Measurements from ENCODE around the gene TTLL1. TPM values are rescaled to one million over a fixed set of nuclear protein-coding genes. Genes with fewer than 3 reads are reported as not detected.

The TTLL1 gene
- polyA plus RNA-seq, 1 donor (not counting 4 experiments of a cell fraction or from before 2014, with no cell fraction given), result 3.5 TPM

DNA sequence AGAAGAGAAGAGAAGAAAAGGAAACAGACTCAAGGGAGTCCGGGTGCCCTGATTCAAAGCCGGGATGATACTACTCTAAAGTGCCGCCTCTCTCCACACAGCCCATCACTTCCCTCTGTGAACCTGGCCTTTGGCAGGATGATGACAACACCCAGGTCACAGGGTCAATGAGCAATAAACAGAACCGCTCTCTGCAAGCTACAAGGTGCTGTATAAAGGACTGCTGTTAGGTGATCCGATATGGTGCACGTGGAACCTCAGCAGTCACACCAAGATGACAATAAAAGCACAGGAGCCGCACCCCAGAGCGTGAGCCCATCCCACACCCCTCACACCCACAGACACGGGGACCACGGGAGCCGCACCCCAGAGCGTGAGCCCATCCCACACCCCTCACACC lies 10.7 kb downstream of the TTLL1 start:
- Histone ChIP-seq H3K4me3 (ENCODE audit: control insufficient read depth in 2 of 3, extremely low read depth in 1 of 3, insufficient read depth in 2 of 3, low read depth in 1 of 3, low read length in 3 of 3) (no peak overlapping the region), H3K9me3 (ENCODE audit: control insufficient read depth, low read depth, low read length) (no peaks in the 10 kb centered on the region), H3K79me2 (ENCODE audit: control insufficient read depth, insufficient read depth, low read length) (no peaks in the 10 kb centered on the region), H3K27me3 (ENCODE audit: control insufficient read depth, extremely low read depth, insufficient read depth, low read length) (no peaks in the 10 kb centered on the region), H3K9me1 (ENCODE audit: control insufficient read depth, extremely low read depth, insufficient read depth, low read length) (no peaks in the 10 kb centered on the region), H3K9ac (ENCODE audit: control insufficient read depth, extremely low read depth, insufficient read depth, low read length) (no peak overlapping the region), H2AFZ (ENCODE audit: control insufficient read depth, low read length) (no peak overlapping the region), H3K4me1 (ENCODE audit: control insufficient read depth, extremely low read depth, insufficient read depth, low read length) (peaks cover 10% of the 10 kb centered on the region), H3K27ac (ENCODE audit: control insufficient read depth, insufficient read depth, low read length) (no peak overlapping the region), H3K36me3 (ENCODE audit: control insufficient read depth in 2 of 2, extremely low read depth in 1 of 2, insufficient read depth in 2 of 2, low read length in 2 of 2) (no peaks in the 10 kb centered on the region), H4K20me1 (ENCODE audit: control insufficient read depth, extremely low read depth, insufficient read depth, low read length) (no peaks in the 10 kb centered on the region), H3K4me2 (ENCODE audit: control insufficient read depth, extremely low read depth, insufficient read depth, low read depth, low read length) (no peak overlapping the region)
- no peak for DNase-seq (ENCODE audit: low read depth, low spot score)
- TF ChIP-seq, protein P1, sequence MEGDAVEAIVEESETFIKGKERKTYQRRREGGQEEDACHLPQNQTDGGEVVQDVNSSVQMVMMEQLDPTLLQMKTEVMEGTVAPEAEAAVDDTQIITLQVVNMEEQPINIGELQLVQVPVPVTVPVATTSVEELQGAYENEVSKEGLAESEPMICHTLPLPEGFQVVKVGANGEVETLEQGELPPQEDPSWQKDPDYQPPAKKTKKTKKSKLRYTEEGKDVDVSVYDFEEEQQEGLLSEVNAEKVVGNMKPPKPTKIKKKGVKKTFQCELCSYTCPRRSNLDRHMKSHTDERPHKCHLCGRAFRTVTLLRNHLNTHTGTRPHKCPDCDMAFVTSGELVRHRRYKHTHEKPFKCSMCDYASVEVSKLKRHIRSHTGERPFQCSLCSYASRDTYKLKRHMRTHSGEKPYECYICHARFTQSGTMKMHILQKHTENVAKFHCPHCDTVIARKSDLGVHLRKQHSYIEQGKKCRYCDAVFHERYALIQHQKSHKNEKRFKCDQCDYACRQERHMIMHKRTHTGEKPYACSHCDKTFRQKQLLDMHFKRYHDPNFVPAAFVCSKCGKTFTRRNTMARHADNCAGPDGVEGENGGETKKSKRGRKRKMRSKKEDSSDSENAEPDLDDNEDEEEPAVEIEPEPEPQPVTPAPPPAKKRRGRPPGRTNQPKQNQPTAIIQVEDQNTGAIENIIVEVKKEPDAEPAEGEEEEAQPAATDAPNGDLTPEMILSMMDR (optimal IDR thresholded peaks at IDR 0.05 in 1 of 3, IDR thresholded peaks at IDR 0.05 in 1 of 3, conservative IDR thresholded peaks at IDR 0.05 in 1 of 3; ENCODE audit: extremely low read depth in 1 of 3, insufficient read depth in 2 of 3, low read length in 3 of 3), result no peak
- no peak for TF ChIP-seq EZH2 (IDR thresholded peaks at IDR 0.05; ENCODE audit: low read length)
- dilution Hi-C loops (cut with MboI; ENCODE audit: extremely low pct_ligation_motif_present, low sequenced_read_pairs), result no loop called here
- FAIRE-seq, result no peak

DNA sequence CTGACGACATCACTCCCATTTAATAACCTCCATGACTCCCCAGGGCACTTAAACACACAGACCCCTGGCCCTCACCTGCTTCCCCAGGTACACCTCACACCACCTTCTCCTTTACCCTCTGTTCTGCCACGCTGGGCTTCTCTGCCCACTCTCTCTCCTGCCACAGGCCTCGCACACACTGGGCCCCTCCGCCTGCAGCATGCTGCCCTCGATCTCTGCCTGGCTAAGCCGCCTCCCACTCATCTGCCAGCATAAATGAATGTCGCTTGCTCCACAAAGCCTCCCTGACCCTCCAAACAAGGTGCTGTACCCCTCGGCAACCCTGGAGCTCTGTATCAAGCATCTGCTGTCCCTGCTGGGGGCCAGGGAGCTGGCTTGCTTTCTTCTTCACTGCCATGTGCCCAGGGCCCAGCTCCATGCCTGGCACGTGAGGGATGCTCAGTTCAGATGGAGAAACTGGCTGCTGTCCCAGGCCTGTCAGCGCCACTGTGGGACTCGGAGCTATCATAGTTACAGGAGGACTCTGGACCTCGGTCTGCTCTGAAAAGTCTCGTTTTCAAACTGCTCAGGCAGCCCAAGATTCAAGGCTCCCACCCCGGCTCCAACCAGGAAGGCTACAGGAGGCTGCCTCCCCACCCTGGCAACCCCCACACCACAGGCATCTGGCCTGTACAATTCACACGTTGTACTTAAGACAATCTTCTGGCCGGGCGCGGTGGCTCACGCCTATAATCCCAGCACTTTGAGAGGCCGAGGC lies 11.9 kb downstream of the TTLL1 start:
- Histone ChIP-seq H3K4me2 (ENCODE audit: control insufficient read depth, extremely low read depth, insufficient read depth, low read depth, low read length) (no peak overlapping the region), H3K27me3 (ENCODE audit: control insufficient read depth, extremely low read depth, insufficient read depth, low read length) (no peaks in the 10 kb centered on the region), H3K9me1 (ENCODE audit: control insufficient read depth, extremely low read depth, insufficient read depth, low read length) (no peaks in the 10 kb centered on the region), H3K79me2 (ENCODE audit: control insufficient read depth, insufficient read depth, low read length) (no peaks in the 10 kb centered on the region), H3K4me3 (ENCODE audit: control insufficient read depth in 2 of 3, extremely low read depth in 1 of 3, insufficient read depth in 2 of 3, low read depth in 1 of 3, low read length in 3 of 3) (no peak overlapping the region), H3K9ac (ENCODE audit: control insufficient read depth, extremely low read depth, insufficient read depth, low read length) (no peak overlapping the region), H3K27ac (ENCODE audit: control insufficient read depth, insufficient read depth, low read length) (no peak overlapping the region), H3K36me3 (ENCODE audit: control insufficient read depth in 2 of 2, extremely low read depth in 1 of 2, insufficient read depth in 2 of 2, low read length in 2 of 2) (no peaks in the 10 kb centered on the region), H4K20me1 (ENCODE audit: control insufficient read depth, extremely low read depth, insufficient read depth, low read length) (no peaks in the 10 kb centered on the region), H2AFZ (ENCODE audit: control insufficient read depth, low read length) (no peak overlapping the region), H3K4me1 (ENCODE audit: control insufficient read depth, extremely low read depth, insufficient read depth, low read length) (peaks cover 10% of the 10 kb centered on the region), H3K9me3 (ENCODE audit: control insufficient read depth, low read depth, low read length) (no peaks in the 10 kb centered on the region)
- dilution Hi-C loops (cut with MboI; ENCODE audit: extremely low pct_ligation_motif_present, low sequenced_read_pairs), result no loop called here
- FAIRE-seq (no peak), DNase-seq (ENCODE audit: low read depth, low spot score) (no peak)
- TF ChIP-seq EZH2 (IDR thresholded peaks at IDR 0.05; ENCODE audit: low read length), result no peak
- TF ChIP-seq, protein P1 (optimal IDR thresholded peaks at IDR 0.05 in 1 of 3, IDR thresholded peaks at IDR 0.05 in 1 of 3, conservative IDR thresholded peaks at IDR 0.05 in 1 of 3; ENCODE audit: extremely low read depth in 1 of 3, insufficient read depth in 2 of 3, low read length in 3 of 3), result no peak
